NT2/D1 (cell line): ENCODE measurements around the gene ZNF385C.

ENCODE experiments used
- DNase-seq: peaks from one replicate; pipeline ENCODE4 v3.0.0-alpha.2; 2011; ENCODE audit warnings: low read depth, low spot score
- H3K27me3 ChIP-seq: 2 replicates; pipeline ENCODE4 v1.6.0; 2011; ENCODE audit warnings: mild to moderate bottlenecking; ENCODE audit not compliant: insufficient read length, insufficient read depth
- H3K36me3 ChIP-seq: 2 replicates; pipeline ENCODE4 v1.6.1; 2011; ENCODE audit warnings: mild to moderate bottlenecking, low read length, mixed read lengths; ENCODE audit not compliant: insufficient read depth, insufficient read length
- H3K4me1 ChIP-seq: 2 replicates; pipeline ENCODE4 v1.5.1; 2011; ENCODE audit not compliant: insufficient read depth, insufficient read length
- H3K4me3 ChIP-seq: 2 replicates; pipeline ENCODE4 v1.5.1; 2011; ENCODE audit warnings: low read depth; ENCODE audit not compliant: insufficient read length
- H3K9ac ChIP-seq: 2 replicates; pipeline ENCODE4 v1.6.0; 2011; ENCODE audit warnings: low read depth; ENCODE audit not compliant: insufficient read length
- H3K9me3 ChIP-seq: 2 replicates; pipeline ENCODE4 v1.5.1; 2011; ENCODE audit warnings: mild to moderate bottlenecking, low read length; ENCODE audit not compliant: insufficient read depth
- SUZ12 ChIP-seq: IDR thresholded peaks from 2 replicates; pipeline ENCODE4 v1.6.1; 2011; ENCODE audit not compliant: insufficient read length, insufficient read depth; ENCODE audit errors: extremely low read depth
- YY1 ChIP-seq: IDR thresholded peaks from 2 replicates; pipeline ENCODE4 v1.6.1; 2011; ENCODE audit not compliant: insufficient read length, insufficient read depth
- ZNF274 ChIP-seq: IDR thresholded peaks from 2 replicates; pipeline ENCODE4 v1.6.1; 2011; ENCODE audit warnings: mild to moderate bottlenecking, low read depth, low read length

Gene ZNF385C

DNA sequence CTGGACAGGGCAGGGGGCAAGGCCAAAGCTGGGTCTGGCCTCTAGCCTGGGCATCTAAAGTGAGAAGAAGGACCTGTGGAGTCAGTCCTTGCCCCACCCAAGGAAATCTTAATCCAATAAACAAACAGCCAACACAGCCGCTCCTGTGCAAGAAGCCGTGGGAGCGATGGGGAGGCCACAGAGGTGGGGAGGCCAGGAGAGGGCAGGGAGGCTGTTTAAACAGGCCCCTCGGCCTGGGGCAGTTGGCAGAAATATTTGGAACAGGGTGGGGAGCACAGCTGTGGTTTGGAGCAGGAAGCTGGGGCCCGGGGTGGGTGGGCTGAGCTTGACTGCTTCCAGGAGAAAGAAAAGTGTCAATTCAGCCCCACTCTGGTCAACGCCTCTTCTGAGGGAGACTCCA lies 5.3 kb downstream of the ZNF385C start:
- DNase-seq, result no peak
- Histone ChIP-seq H3K27me3 (peaks cover 13% of the 10 kb centered on the region), H3K36me3 (no peaks in the 10 kb centered on the region), H3K4me3 (no peak overlapping the region), H3K9ac (no peak overlapping the region), H3K4me1 (peaks cover 26% of the 10 kb centered on the region), H3K9me3 (no peaks in the 10 kb centered on the region)
- no peak for TF ChIP-seq SUZ12
- no peak for TF ChIP-seq ZNF274
- no peak for TF ChIP-seq YY1

DNA sequence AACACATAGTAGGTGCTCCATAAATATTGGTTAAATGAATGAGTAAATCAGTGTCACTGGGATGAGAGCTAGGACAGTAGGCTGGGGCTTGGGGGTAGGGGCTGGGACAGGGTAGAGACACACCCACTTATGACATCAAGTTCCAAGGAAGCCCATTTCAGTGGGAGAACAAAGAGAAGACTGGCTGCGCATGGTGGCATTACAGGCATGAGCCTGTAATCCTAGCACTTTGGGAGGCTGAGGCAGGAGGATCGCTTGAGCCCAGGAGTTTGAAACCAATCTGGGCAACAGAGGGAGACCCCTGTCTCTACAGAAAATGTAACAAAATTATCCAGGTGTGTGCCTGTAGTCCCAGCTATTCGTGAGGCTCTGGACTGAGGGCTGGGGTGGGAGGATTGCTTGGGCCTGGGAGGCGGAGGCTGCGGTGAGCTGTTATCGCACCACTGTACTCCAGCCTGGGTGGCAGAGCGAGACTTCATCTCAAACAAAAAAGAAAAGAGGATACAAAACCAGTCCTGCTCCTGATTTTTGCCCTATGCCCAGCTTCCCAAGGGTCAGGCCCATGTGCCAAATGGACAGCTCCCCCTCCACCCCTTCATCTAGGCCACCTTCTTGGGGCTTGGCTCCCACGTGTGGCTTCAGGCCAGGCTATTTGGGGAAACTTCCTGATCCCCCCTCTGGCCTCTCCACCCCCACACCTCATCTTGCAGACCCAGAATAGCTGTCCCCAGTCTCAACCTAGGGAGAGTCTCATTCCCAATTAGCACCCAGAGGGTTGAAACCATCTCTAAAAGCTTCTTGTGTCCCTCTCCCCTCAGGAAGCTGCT lies 7.1 kb downstream of the ZNF385C start:
- H3K9ac ChIP-seq, result no peak overlapping the region
- no peaks in the 10 kb centered on the region for H3K9me3 ChIP-seq
- H3K27me3 ChIP-seq, result no peaks in the 10 kb centered on the region
- no peaks in the 10 kb centered on the region for H3K36me3 ChIP-seq
- TF ChIP-seq SUZ12, result no peak
- TF ChIP-seq ZNF274, result no peak
- H3K4me1 ChIP-seq, result peaks cover 16% of the 10 kb centered on the region
- no peak overlapping the region for H3K4me3 ChIP-seq
- DNase-seq, result no peak

GRCh38 chr17:42088736-42089135 lies 9.5 kb downstream of the ZNF385C start:
- Histone ChIP-seq H3K4me1 (peaks cover 13% of the 10 kb centered on the region), H3K4me3 (no peak overlapping the region), H3K9ac (no peak overlapping the region), H3K27me3 (no peaks in the 10 kb centered on the region), H3K9me3 (no peaks in the 10 kb centered on the region), H3K36me3 (no peaks in the 10 kb centered on the region)
- no peak for TF ChIP-seq ZNF274
- no peak for TF ChIP-seq YY1
- TF ChIP-seq SUZ12, result no peak
- no peak for DNase-seq

DNA sequence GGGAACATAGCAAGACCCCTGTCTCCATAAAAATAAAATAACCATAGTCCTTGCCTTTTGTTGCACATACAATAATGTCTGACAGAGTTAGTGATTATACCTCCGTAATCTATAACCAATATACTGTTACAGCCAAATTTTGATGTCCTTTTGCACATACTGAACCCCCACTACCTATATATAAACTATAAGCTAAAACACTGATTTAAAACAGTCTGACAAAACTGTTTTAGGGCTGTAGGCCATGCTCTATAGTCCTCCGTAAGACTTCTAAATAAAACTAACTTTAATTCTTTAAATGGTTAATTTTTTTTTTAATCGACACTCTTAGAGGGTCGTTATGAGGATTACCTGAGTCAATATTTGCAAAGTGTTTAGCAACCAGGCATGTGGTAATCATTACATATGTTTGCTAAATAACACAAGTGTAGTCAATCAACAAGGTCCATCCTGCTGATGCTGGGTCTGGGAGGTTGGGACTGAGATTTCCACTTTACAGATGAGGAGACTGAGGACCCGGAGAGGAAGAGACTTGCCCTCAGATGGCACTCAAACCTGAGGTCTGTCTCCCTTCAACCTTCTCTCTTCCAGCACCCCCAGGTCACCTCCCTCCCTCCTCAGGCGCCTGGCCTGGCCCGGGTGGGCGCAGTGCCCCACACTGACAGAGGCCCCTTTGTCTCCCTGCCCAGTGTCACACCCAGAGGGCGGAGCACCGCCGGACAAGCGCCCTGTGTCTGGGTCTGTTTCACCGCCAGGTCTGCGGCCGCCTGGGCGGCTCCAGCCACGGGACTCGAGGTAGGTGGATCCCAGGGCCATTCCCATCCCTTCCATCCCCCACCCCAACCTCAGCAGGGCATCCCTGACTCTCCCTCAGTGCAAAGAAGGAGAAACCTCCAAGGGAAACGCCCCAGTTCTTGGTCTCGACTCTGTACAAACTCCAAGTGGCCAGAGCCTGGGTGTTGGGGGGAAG lies 10.3 kb downstream of the ZNF385C start:
- no peak for TF ChIP-seq YY1
- no peak for TF ChIP-seq SUZ12
- no peak for TF ChIP-seq ZNF274
- Histone ChIP-seq H3K4me3 (no peak overlapping the region), H3K36me3 (no peaks in the 10 kb centered on the region), H3K27me3 (no peaks in the 10 kb centered on the region), H3K9me3 (no peaks in the 10 kb centered on the region), H3K9ac (no peak overlapping the region), H3K4me1 (peaks cover 13% of the 10 kb centered on the region)
- no peak for DNase-seq

- Histone ChIP-seq H3K4me1 (peaks cover 13% of the 10 kb centered on the region), H3K4me3 (no peak overlapping the region), H3K9me3 (no peaks in the 10 kb centered on the region), H3K36me3 (no peaks in the 10 kb centered on the region), H3K27me3 (no peaks in the 10 kb centered on the region), H3K9ac (no peak overlapping the region)
- TF ChIP-seq SUZ12, result no peak
- TF ChIP-seq YY1, result no peak
- no peak for TF ChIP-seq ZNF274
- DNase-seq, result no peak
These were observed 11.1 kb downstream of the ZNF385C start for GRCh38 chr17:42087042-42087701.

DNA sequence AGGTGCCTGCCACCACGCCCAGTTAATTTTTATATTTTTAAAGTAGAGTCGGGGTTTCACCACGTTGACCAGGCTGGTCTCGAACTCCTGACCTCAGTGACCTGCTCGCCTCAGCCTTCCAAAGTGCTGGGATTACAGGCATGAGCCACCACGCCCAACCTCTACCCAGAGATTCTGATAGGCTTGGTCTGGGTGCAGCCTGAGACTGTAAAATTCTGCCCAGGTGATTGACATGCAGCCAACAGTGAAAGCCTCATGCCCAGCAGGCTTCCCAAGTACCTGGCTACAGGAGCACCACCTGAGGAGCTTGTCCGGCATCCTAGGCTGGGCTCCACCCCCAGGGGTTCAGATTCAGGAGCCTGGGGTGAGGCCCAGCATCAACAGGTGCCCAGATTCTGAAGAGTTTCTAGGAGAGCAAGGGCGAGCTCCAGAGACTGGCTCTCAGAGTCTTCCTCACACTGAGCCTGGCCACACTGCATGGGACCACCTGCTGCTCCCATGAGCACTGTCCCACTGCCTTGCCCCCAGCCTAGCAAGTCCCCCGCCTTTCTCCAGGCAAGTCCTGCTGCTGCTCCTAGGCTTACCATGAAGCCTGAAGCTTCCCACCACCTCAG lies 16.6 kb downstream of the ZNF385C start:
- H3K9ac ChIP-seq, result no peak overlapping the region
- H3K27me3 ChIP-seq, result no peaks in the 10 kb centered on the region
- no peaks in the 10 kb centered on the region for H3K9me3 ChIP-seq
- no peak overlapping the region for H3K4me3 ChIP-seq
- TF ChIP-seq YY1 (no peak), SUZ12 (no peak), ZNF274 (no peak)
- H3K4me1 ChIP-seq, result peaks cover 6% of the 10 kb centered on the region
- DNase-seq, result no peak
- H3K36me3 ChIP-seq, result no peaks in the 10 kb centered on the region
